Esophagus muscularis mucosa (tissue), 4 donors: ENCODE measurements around the gene TTLL12.

ENCODE experiments used
- EP300 ChIP-seq: sonication (generic); formaldehyde crosslinking; IDR thresholded peaks from one replicate; pipeline ENCODE4 v1.6.1; 2017; ENCODE audit warnings: antibody characterized with exemption
- POLR2A ChIP-seq: fragments of 450-650 bp; IDR thresholded peaks from one replicate; pipeline ENCODE4 v1.6.1; 2017; ENCODE audit warnings: antibody characterized with exemption, moderate library complexity, mild to moderate bottlenecking, low read depth
- POLR2AphosphoS5 ChIP-seq, 2 donors: sonication (generic); formaldehyde crosslinking; IDR thresholded peaks; one replicate each; pipeline ENCODE4 v1.6.1; 2017; ENCODE audit warnings: antibody characterized with exemption in 2 of 2
- TF ChIP-seq, protein P1 (sequence below), 3 experiments: fragments of 200-600 bp in 2 of 3; fragments of 450-650 bp in 1 of 3; sonication (generic) in 2 of 3; IDR thresholded peaks; one replicate each; pipeline ENCODE4 v1.5.1; 2017 to 2019; ENCODE audit warnings: antibody characterized with exemption in 3 of 3, mild to moderate bottlenecking in 2 of 3, moderate library complexity in 1 of 3

DNA sequence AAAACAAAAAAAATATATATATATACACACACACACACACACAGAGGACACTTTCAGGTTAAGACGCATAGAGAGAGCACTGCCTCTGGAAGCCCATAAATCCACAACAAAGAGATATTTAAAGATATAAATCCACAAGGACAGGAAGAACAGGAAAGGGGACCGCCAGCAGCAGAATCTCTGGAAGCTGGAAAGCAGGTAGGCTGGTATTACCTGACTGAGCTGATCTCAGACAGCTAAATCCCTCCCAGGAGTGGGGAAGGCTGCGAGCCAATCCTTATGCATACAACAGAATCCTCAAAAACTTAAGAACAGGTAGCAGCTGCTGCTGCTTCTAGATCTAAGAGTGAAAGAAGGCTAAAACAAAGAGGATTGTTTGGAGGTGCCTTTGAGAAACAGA lies 42.0 kb downstream of the TTLL12 start:
- TF ChIP-seq, protein P1, sequence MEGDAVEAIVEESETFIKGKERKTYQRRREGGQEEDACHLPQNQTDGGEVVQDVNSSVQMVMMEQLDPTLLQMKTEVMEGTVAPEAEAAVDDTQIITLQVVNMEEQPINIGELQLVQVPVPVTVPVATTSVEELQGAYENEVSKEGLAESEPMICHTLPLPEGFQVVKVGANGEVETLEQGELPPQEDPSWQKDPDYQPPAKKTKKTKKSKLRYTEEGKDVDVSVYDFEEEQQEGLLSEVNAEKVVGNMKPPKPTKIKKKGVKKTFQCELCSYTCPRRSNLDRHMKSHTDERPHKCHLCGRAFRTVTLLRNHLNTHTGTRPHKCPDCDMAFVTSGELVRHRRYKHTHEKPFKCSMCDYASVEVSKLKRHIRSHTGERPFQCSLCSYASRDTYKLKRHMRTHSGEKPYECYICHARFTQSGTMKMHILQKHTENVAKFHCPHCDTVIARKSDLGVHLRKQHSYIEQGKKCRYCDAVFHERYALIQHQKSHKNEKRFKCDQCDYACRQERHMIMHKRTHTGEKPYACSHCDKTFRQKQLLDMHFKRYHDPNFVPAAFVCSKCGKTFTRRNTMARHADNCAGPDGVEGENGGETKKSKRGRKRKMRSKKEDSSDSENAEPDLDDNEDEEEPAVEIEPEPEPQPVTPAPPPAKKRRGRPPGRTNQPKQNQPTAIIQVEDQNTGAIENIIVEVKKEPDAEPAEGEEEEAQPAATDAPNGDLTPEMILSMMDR (IDR thresholded peaks at IDR 0.05): no peak
- no peak for TF ChIP-seq POLR2A
- no peak for TF ChIP-seq EP300
- TF ChIP-seq POLR2AphosphoS5 (IDR thresholded peaks at IDR 0.05): no peak
